ENCODE measurements around the gene RBM20.
"Not testable (repeated sequence)": the region's sequence is repeated elsewhere in the genome, so short reads cannot be mapped to it uniquely, and the experiment has no call there.

The RBM20 gene

GRCh38 chr10:110679486-110680272, 35.5 kb downstream of the RBM20 start:
- no peak for DNase-seq

- DNase-seq = no peak
These were observed 36.3 kb downstream of the RBM20 start for GRCh38 chr10:110680273-110681020.

GRCh38 chr10:110681023-110681681, 37.0 kb downstream of the RBM20 start:
- DNase-seq = no peak

GRCh38 chr10:110682348-110682747, 38.2 kb downstream of the RBM20 start:
- DNase-seq = no peak

- no peak for DNase-seq
These were observed 40.8 kb downstream of the RBM20 start for GRCh38 chr10:110684800-110685446.

- DNase-seq = no peak
These were observed 41.9 kb downstream of the RBM20 start for GRCh38 chr10:110686047-110686446.

GRCh38 chr10:110686949-110687348, 42.8 kb downstream of the RBM20 start:
- no peak for DNase-seq

GRCh38 chr10:110687400-110687799, 43.3 kb downstream of the RBM20 start:
- no peak for DNase-seq

GRCh38 chr10:110691139-110691538, 47.0 kb downstream of the RBM20 start:
- DNase-seq = no peak

- no peak for DNase-seq
These were observed 50.1 kb downstream of the RBM20 start for GRCh38 chr10:110694263-110694662.

GRCh38 chr10:110694820-110695538, 50.8 kb downstream of the RBM20 start:
- DNase-seq = no peak

GRCh38 chr10:110695539-110695886, 51.4 kb downstream of the RBM20 start:
- DNase-seq = no peak

- DNase-seq = no peak
These were observed 52.3 kb downstream of the RBM20 start for GRCh38 chr10:110696436-110696835.

GRCh38 chr10:110698340-110698739, 54.2 kb downstream of the RBM20 start:
- DNase-seq = no peak

- no peak for DNase-seq
These were observed 54.7 kb downstream of the RBM20 start for GRCh38 chr10:110698782-110699201.

- no peak for DNase-seq
These were observed 55.8 kb downstream of the RBM20 start for GRCh38 chr10:110699859-110700468.

GRCh38 chr10:110700947-110701616, 56.9 kb downstream of the RBM20 start:
- DNase-seq = no peak

GRCh38 chr10:110701617-110701971, 57.5 kb downstream of the RBM20 start:
- no peak for DNase-seq

- no peak for DNase-seq
These were observed 59.9 kb downstream of the RBM20 start for GRCh38 chr10:110704070-110704469.

GRCh38 chr10:110704906-110705476, 60.9 kb downstream of the RBM20 start:
- DNase-seq = no peak

GRCh38 chr10:110705596-110705995, 61.5 kb downstream of the RBM20 start:
- DNase-seq = not testable (repeated sequence)
